ENCODE data around the gene PALS2.

DNA sequence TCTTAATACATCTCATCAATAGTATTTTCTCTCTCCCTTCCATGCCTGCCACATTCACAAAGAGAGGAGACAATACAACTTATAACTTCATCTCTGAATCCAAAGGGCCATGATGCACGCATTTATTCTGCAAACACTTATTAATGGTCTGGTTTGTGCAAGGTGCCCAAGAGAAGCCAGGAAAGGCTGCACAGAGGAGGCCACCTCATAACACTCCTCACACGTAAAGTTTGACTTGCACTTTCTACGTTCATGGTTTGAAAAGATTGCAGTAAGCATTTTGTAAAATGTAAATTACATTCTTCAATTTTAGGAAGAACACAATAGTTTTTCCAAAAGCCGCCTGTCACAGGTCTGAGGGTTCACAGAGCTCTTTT lies 1.2 kb upstream of the PALS2 start:
- TF ChIP-seq POLR2A (IDR thresholded peaks at IDR 0.05) (no peak), CTCF (IDR thresholded peaks at IDR 0.05) (no peak), POLR2AphosphoS5 (IDR thresholded peaks at IDR 0.05) (no peak)

Data from sigmoid colon (tissue), 4 donors.